GM19463 (cell line): ENCODE measurements around the gene FLRT2.

Experiments
- ATAC-seq: cut with Tn5 transposase; IDR thresholded peaks from one replicate; pipeline ENCODE4 v1.9.1; 2021; ENCODE audit warnings: mild to moderate bottlenecking, moderate library complexity; ENCODE audit not compliant: unreplicated experiment

FLRT2 gene

GRCh38 chr14:85625925-85626585 is 96.1 kb downstream of the FLRT2 start:
- ATAC-seq = no peak

GRCh38 chr14:85634205-85634604 is 104.3 kb downstream of the FLRT2 start:
- ATAC-seq = no peak

- ATAC-seq = no peak
These were observed 114.3 kb downstream of the FLRT2 start for GRCh38 chr14:85644211-85644610.

DNA sequence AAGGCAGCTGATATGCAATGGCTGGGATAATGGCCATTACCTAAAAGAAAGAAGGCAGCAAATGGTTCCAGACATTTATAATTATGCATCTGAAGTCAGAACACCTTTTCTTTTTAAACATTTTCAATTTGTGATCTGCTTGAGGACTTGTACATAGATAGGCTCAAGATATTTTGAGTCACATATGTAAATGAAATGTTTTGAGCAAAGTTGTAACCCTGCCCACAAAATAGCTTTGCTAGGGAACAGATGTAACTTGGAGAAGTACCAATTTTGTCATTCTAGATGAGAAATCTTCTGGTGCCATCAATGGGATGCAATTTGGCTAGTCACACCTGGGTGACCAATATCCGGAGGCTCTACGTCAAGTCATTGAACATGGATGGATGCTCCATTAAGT is 123.1 kb downstream of the FLRT2 start:
- no peak for ATAC-seq

DNA sequence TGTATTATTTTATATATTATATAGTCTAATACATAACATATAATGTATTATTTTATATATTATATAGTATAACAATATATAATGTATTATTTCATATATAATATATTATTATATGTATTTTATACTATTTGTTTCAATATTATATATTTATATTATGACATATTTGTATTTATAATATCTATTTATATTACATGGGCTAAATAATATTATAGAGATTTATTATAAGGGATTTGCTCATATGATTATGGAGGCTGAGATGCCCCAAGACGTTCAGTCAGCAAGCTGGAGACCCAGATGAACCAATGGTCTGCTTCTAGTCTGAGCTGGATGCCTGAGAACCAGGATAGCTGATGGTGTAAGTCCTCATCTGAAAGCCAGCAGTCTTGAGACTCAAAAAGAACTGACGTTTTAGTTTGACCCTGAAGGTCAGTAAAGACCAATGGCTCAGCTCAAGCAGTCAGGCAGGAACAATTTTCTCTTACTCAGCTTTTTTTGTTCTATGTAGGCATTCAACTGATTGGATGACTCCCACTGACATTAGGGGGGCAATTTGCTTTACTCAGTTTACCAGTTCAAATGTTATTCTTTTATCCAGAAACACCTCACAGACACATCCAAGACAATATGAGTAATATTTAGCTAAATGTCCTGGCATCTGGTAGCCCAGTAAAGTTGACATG is 130.4 kb downstream of the FLRT2 start:
- ATAC-seq = no peak

DNA sequence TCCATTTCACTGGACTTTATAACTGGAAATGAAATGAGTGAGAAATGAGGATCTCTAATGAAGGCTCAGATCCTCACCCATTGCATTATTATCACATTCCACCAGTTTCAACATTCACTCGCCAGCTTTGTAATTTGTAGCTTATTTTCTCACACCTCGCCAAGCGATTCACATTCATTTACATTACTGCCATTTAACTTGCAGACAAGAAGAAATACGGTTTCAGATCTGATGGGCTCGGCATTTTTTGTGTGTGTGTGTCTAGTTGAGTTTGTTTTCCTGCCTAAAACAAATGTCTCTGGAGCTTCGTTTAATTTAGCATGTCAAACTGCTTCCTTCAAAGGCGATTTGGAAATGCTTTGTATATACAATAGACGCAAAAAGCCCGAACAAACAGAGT is 132.2 kb downstream of the FLRT2 start:
- ATAC-seq = no peak

DNA sequence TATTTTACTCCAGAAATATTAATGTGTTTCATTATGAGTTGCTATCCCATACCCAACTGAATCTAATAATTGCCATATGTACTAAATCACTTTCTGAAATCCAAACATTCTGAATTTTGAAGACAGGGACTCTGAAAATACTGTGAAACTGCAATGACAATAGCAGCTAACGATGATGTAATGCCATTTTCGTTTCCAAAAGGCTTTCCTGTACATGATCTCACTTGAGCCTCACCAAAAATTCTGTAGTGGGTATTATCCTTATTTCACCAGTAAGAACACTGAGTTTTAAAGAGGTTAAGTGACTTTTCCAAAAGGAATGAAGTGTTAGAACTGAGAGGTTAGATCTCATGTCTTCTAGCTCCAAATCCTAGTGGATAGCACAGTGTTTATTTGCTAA is 133.3 kb downstream of the FLRT2 start:
- no peak for ATAC-seq

DNA sequence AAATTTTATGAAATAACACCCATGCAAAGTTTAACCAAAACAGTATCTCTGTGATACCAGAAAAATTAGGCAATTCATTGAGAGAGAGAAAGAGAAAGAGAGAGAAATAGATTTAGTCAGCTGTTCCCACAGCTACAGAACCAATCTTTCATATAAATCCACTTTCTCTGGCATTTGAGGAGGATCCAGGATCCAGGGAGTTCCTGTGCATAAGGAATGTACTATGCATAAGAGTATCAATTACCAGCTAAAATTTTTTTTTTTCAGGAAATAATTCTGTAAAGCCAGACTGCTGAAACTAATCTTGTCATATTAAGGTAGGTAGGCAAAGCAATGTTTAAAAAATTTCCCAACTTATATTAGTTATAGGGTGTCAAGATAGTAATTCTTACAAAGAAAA is 133.7 kb downstream of the FLRT2 start:
- ATAC-seq = no peak

DNA sequence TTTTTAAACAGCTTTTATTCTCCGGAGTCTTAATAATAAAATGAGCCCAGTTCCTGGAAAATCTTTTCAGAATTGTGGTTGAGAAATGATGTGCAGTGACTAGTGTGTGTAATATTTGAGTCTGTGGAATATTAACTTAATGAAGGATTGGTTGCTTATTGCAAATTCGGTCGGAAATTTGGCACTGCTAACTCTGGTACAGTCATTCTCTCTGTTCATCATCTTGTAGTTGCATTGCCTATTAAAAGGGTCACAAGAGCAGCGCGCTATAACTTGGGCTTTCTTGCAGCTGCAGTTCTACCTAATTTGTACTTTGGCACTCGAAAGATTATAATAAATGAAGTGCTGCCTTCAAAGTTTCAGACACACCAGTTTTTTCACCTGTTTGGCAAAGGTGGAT is 146.0 kb downstream of the FLRT2 start:
- ATAC-seq = no peak

- no peak for ATAC-seq
These were observed 157.0 kb downstream of the FLRT2 start for GRCh38 chr14:85686908-85687307.

DNA sequence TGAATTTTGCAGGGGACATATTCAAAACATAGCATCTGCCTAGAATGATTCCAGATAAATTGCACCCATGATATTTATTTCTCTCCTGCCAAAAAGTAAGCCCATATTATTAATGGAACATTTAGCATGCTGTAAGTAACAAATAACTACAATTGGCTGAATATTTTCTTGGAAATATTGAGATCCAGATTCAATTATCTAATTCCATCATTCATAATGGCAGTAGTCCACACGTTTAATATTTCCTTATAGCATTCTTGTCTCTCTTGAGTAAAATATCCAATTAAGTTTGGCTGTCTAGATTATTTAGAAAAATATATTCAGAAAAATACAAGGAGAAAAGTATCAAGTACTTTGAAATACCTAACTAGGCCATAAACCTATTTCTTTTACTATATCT is 157.5 kb downstream of the FLRT2 start:
- ATAC-seq = no peak

GRCh38 chr14:85688006-85688405 is 158.1 kb downstream of the FLRT2 start:
- no peak for ATAC-seq

DNA sequence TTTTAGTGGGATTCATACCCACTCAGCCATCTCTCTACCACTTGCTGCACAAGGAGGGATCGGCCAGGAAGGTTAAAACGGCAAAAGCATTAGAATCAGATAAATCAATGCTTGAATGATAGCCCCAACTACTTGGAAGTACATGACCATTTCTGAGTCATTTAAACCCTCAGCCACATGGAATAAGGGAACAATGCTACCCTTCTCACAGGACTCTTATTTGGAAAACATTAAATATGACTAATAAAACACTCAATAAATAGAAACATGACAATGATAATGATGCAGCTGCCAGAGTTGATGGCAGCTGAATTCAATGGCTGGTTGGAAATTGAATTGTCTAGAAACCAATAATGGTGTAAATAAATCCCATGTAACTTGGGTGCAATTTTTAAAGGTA is 165.4 kb downstream of the FLRT2 start:
- no peak for ATAC-seq

- no peak for ATAC-seq
These were observed 171.2 kb downstream of the FLRT2 start for GRCh38 chr14:85701116-85701515.

DNA sequence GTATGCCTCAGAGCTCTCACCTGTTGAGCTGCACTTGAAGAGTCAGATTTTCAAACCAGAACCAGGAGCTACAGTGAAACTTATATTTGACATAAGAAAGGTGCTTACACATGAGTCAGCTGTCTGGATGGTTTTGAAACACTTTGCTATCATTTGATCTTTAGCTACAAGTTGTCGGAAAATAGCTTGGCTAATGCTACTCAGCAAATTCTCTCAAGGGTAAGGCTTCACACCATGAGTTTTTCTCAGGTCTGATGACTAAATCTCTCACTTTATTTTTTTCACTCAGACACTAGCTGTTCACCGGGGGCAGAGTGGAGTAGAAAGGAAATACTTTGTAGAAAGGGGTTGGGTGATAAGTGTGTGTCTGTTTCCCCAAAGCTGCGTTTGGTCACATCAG is 171.8 kb downstream of the FLRT2 start:
- no peak for ATAC-seq

DNA sequence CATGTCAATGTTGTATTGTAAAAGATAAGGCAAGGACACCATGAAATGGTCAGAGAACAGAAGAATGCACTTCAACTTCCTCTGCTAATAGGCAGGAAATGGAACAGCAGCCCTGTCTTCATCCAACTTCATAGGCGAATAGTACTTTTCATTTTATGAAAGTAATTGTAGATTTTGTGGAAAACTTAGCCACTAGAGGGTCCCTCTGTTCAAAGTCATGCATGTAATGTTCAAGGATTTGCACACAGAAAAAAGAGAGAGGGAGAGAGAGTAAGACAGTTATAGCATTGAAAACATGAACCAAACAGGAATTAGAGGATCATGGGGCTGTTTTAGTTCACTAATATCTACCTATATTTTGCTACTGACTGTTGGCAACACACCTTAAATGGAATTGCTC is 172.2 kb downstream of the FLRT2 start:
- ATAC-seq = no peak

- ATAC-seq = no peak
These were observed 173.1 kb downstream of the FLRT2 start for GRCh38 chr14:85702997-85703396.
